GM04504 (cell line): Measurements from ENCODE around the gene TMEM127.
"Not testable (repeated sequence)": the region's sequence is repeated elsewhere in the genome, so short reads cannot be mapped to it uniquely, and the experiment has no call there.

Experiments
- DNase-seq: peaks from one replicate; pipeline ENCODE4 v3.0.0-alpha.2; 2012; ENCODE audit warnings: low read depth

The TMEM127 gene

GRCh38 chr2:96265840-96266679 is at the start of gene TMEM127, which contains the start of gene CIAO1:
TMEM127 (minus strand) TSS chr2:96265997; CDS start chr2:96265381, 616 bp downstream.
CIAO1 (plus strand) TSS chr2:96266225; CDS start chr2:96266351, 126 bp downstream.
- DNase-seq: peak; percentile 96

DNA sequence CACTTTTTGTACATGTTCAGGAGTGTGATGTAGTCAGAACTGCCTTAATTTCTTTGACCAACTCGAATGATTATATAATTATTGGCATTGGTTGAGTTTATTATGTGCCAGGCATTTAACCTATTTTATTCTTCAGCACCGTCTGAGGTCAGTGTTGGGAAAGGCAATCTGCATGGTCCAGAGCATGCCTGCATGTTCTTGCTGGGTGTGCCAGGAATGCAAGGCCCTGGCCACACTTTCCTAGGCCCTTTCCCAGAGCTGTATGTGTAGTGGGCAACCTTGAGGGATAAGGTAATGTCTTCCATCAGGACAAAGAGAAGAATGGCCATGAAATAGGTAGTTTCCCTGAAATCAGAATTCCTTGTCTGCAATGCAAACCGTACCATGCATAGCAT is 49.2 kb upstream of the TMEM127 start:
- no peak for DNase-seq

DNA sequence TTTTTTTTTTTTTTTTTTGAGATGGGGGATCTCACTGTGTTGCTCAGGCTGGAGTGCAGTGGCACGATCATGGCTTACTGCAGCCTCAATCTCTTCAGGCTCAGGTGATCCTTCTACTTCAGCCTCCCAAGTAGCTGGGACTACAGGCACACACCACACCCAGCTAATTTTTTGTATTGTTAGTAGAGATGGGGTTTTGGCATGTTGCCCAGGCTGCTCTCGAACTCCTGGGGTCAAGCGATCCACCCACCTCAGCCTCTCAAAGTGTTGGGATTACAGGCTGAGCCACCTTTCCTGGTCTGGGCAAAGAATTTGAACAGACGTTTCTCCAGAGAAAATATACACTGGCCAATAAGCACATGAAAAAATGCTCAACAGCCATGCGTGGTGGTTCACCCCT is 42.5 kb upstream of the TMEM127 start:
- DNase-seq: no peak

GRCh38 chr2:96306370-96306769 is 40.6 kb upstream of the TMEM127 start:
- no peak for DNase-seq

DNA sequence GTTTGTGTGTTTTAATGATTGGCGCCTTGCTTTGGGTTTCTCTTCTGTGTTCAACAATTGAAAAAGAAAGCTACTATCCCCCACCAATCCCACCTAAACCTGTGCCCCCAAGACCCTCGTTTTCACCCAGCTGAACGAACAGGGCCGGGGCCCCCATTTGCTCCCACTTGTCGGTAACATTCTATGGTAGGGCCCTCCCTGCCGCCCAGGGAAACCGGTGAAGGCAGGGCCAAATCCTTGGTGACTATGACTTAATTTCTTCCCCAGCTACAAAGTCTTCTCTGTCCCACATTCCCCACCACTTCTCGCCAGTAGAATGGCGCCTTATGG is 40.1 kb upstream of the TMEM127 start:
- no peak for DNase-seq

DNA sequence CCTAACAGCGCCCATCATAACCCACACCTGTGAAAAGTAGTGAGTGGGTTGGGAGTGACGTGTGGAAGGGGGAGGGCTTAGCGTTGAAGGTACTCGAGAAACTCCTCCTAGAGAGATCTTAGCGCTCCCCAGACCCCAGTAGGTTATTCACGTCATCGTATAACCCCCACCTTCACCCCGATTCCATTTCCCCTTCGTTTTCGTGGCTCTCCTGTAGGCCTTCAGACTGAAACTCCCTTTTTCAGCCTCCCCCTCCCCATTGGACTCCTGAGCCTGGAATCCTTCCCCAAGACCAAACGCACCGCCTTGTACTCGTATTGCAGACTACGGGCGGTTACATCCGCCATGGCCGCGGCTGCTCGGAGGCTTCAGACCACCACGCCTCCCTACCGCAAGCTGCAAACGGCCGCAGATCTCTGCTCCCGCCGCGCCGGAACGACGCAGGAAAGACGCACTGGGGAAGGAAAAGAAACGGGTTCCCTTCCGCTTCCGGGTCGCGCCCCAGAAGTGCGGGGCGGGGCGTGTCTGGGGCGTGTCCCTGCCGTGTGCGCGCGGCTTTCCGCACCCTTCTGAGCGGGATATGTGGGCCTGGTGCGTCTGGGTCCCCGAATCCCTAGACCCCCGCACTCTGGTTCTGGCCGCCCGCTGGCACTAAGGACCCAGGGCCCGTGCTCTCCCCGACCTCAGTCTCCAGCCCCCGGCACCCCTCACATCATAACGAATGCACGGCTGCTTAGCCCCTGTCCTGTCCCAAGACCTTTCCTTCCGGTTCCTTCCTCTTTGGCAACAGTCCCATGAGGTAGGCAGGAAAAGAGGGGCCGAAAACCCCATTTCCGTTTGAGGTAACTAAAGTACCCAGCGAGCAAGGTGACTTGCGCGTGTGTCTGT is 39.5 kb upstream of the TMEM127 start, which contains the start of gene SNRNP200:
Gene SNRNP200, minus strand, starts transcription at position 456 of the 888 bp plus-strand sequence. Its CDS starts 109 bp downstream, at position 347.
- DNase-seq: peak; percentile 57

GRCh38 chr2:96304606-96305005 is 38.8 kb upstream of the TMEM127 start:
- no peak for DNase-seq

- DNase-seq: no peak
These were observed 36.1 kb upstream of the TMEM127 start for GRCh38 chr2:96301865-96302264.

- DNase-seq: no peak
These were observed 31.1 kb upstream of the TMEM127 start for GRCh38 chr2:96296925-96297324.

GRCh38 chr2:96294271-96294670 is 28.5 kb upstream of the TMEM127 start:
- DNase-seq: not testable (repeated sequence)

- no peak for DNase-seq
These were observed 26.0 kb upstream of the TMEM127 start for GRCh38 chr2:96291751-96292150.

GRCh38 chr2:96287273-96287856 is 21.6 kb upstream of the TMEM127 start:
- no peak for DNase-seq

DNA sequence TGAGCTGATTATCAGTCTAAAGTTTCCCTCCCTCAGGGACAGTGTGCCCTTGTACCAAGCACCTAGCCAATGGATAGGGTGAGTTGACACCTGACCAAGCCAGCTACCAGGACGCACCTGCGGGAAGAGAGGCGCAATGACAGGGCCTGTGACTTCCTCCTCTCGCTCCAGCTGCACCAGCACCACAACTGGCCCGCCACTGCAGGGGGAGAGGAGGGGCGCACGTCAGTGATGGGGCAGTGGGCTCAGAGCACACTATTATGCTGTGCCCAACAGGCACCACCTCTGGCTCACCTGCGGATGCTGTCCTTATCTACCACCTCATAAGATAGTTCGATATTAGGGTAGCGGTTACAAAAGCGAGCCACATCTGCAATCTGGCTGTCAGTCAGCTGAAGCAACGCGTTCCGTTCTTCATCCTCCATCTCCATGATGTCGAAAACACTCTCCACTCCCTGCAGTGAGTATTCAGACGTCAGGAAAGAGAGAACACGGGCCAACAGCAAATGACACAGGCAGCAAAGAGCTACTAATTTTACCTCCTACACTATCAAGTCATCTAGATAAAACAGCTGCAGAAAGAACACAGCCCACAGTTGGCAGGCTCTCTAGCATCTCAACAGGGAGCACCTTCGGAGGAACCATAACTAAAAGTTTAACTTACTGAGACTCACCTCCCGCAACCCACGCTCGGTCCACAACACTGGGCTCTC is 11.1 kb upstream of the TMEM127 start:
- no peak for DNase-seq

- no peak for DNase-seq
These were observed 8.7 kb upstream of the TMEM127 start for GRCh38 chr2:96274355-96275056.

DNA sequence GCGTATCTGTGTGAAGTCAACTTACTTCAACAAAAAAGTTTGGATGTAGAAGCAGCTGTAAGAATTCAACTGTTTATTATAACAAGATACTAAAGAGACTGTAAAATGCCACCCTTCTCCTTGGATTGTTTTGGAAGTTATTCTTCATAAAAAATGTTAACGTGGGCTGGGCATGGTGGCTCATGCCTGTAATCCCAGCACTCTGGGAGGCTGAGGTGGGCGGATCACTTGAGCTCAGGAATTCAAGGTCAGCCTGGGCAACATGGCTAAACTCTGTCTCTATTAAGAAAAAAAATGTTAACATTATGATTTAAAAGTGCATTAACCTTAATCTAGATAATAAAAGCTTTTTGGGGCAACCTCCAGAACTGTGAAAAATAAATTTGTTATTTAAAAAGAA is 8.0 kb upstream of the TMEM127 start:
- DNase-seq: no peak

DNA sequence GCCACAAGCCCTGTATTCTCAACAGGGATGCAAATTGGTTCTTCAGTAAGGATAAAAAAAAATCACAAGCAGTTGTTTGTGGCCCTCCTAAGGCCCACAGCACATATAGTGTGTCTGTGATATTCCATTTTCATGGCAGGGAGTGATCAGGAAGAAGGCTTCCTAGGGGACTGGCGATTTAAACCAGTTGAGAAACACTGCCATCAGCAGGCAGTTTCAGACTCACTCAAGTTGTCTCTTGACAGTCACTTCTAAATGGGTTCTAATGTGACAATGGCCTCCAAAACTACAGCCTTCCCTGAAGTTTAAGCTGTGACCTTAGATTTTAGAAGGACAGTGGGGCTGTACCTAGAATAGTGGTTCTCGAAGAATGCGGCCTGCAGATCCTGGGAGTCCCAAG is 6.2 kb upstream of the TMEM127 start:
- DNase-seq: no peak

DNA sequence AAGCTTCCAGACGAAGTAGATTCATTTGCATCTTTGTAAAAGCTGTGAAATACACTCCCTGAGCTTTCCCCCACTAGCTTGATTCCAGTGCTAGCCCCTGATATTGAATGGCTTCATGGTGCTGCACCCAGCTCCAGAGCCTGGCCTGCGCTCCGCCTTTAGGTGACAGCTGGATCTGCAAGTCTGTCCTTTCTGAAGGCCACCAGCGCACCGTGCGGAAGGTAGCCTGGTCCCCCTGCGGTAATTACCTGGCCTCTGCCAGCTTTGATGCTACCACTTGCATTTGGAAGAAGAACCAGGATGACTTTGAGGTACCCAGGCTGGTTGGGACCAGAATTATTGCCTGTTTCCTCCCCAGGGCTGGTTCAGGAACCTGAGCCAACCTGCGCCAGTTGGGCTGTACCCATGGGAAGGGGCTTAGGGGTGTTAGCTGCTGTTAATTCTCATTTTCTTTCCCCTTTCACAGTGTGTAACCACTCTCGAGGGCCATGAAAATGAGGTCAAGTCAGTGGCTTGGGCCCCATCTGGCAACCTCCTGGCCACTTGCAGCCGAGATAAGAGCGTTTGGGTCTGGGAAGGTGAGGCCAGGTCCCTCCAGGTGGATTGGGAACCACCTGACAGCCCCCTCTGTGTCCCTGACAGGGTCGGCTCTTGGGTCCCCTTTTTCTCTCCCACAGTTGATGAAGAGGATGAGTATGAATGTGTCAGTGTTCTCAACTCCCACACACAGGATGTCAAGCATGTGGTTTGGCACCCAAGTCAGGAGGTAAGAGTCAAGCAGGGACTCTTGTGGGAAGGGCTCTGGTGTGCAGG is 1.6 kb upstream of the TMEM127 start:
- no peak for DNase-seq

GRCh38 chr2:96265349-96265839 is 403 bp downstream of the TMEM127 start:
- no peak for DNase-seq

DNA sequence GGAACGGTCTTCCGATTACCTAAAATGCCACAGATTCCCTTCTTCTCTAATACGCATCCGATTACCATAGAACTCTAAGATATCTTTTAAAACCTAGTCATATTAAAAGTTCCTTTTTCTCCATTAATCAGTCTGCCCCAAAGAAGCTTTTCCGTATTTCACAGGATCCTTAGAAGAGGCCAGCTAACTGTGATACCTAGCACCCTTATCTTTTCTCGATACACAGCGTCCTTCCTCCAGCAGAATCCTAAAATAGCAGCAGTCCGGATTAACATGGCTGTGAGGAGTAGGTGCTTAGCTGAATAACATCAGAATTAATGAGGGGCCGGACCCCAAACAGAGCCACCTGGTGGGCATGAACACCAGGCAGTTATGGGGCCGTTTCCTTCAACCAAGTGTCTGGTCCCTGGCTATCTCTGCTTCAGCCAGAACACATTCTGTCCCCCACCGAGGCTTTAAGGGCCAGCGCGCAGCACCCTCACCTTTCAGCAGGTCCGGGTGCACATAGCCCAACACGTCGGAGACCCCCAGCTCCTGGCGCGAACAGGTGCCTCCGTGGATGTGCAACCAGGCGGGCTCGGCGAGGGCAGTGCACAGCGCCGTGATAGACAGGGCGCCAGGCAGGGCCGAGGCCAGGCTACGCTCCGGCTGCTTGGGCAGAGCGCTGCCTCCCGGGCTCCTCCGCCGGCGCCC is 995 bp downstream of the TMEM127 start:
- no peak for DNase-seq

DNA sequence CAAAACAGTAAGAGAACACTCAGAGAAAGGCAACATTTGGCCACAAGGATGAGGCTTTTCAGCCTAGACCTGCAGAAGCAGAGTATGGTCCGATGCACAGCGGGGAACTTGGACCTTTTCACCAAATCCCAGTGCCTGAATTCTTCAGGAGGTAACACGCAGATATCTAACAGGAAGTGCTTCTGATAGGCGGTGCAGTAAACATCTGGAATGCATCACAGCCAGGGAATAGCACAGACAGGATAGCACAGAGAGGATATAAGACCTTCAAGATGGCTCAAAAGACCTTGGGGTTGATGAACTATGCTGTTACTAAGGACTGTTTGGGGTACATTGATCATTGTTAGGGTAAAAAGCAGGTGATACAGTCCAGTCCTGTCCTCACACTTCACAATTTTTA is 1.7 kb downstream of the TMEM127 start:
- DNase-seq: no peak
